ENCODE results near the gene STAB2.
"Not testable (repeated sequence)": the region's sequence is repeated elsewhere in the genome, so short reads cannot be mapped to it uniquely, and the experiment has no call there.

STAB2 gene

DNA sequence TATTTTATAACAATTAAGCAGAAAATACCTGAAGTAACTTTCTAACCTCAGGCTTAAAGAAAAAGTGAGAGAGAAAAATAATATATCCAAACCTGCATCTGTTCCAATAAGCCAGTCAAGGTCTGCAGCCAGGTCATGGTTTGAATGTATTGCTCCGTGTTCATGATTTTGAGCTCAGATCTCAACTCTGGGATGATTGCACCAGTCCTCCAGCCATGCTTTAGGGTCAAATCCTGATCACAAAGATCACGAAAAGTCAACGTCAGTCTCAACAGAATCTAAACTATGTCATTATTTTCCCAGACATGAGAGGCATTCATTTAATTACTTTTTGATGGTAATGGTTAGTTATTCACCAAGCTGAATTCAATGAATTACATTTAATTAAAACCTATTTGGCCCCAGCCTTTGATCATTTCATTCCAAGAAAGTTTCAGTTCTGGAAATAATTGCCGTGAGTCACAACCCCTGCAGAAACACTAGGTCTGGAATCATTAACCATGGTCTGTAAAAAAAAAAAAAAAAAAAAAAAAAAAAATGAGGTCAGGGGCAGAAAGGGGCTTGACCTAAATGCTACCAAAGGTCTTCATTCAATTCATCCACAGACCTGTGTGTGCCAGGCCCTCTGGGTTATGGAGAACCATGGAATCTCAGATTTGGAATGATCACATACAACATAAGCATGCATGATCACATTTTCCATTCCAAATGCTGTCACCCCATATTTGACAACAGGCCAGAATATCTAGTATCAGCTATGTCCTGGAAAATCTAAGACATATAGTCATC lies 198.4 kb downstream of the STAB2 start:
- no peak for DNase-seq

- no peak for DNase-seq
Observed at GRCh38 chr12:103786201-103786600, 199.1 kb downstream of the STAB2 start.

- DNase-seq, result no peak
Observed at GRCh38 chr12:103791350-103791920, 204.4 kb downstream of the STAB2 start.

DNA sequence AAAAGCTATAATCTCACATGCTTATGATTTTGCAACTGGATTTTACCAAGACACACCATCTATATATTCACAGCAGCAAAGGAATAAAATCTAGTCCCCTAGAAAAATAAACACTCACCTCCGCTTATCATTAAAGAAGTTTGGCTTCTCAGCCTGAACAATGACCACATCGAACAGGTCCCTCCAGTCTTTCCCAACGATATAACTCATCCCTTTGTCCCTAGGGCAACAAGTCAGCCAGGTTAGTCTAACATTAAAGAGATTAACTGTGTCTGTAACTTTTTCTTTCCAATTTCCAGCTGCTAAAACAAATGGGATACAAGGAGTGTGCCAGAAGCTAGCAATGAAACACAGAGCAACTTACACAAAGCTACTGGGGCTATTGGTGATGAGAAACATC lies 206.0 kb downstream of the STAB2 start:
- DNase-seq, result no peak

- no peak for DNase-seq
Observed at GRCh38 chr12:103793512-103794045, 206.5 kb downstream of the STAB2 start.

- DNase-seq, result no peak
Observed at GRCh38 chr12:103794309-103795213, 207.5 kb downstream of the STAB2 start.

GRCh38 chr12:103798586-103798985 lies 211.5 kb downstream of the STAB2 start:
- no peak for DNase-seq

- DNase-seq, result no peak
Observed at GRCh38 chr12:103799504-103799856, 212.4 kb downstream of the STAB2 start.

DNA sequence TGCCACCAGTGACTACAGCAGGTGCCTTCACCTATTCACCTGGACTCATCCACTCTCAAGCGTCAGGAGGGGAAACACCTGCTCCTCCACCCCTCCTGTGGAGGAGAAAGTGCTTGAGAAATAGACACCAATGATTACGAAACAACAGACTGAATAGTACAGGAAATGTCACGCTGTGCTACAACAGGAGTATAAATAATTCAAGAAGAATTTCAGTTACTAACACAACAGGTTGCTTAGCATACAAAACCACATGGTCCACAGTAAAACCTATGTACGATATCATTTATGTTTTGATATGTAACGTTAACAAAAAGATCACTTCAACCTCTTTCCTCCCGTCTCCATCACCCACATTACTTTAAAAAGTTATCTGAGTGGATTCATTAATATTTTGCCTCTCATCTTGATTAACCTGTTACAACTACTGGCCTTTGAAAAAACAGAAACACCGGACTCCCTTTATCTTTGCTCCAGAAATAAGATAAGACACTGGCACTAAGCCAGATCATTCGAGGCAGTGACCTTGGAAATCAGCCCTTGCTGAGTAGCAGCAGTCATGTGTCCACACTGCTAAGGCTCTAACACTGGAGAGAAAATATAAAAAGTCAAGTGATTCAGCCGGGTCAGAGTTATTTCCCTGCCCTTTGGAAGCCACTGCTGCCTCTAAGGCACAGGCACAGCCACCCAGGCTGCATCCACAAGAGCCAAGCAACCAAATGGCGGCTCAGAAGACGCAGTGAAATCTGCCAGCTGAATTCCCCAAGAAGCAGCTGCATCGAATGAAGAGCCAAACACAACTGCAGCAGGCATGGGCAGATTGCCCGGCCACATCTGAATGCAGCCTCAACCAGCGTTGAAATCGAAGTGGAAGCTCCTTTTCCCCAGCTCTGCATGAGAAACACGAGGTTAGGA lies 213.0 kb downstream of the STAB2 start:
- DNase-seq, result peak; percentile 25

- no peak for DNase-seq
Observed at GRCh38 chr12:103801709-103802585, 214.9 kb downstream of the STAB2 start.

DNA sequence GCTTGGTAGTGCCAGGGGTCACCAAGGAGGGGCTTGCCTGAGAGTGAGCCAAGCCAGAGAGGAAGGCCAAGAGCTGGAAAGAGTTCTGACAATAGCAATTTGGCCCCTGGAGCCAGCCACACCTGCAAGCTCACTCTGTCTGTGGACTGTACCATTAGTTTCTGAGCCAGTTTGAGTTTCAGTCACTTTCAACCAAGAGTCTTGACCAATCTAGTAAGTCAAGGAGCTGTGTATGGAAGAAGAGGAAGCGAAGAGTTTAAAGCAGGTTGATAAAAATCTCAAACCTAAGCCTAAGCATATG lies 215.5 kb downstream of the STAB2 start:
- DNase-seq, result no peak

GRCh38 chr12:103803847-103804246 lies 216.8 kb downstream of the STAB2 start:
- DNase-seq, result no peak

- no peak for DNase-seq
Observed at GRCh38 chr12:103805655-103806360, 218.7 kb downstream of the STAB2 start.

GRCh38 chr12:103806803-103807202 lies 219.7 kb downstream of the STAB2 start:
- DNase-seq, result no peak

DNA sequence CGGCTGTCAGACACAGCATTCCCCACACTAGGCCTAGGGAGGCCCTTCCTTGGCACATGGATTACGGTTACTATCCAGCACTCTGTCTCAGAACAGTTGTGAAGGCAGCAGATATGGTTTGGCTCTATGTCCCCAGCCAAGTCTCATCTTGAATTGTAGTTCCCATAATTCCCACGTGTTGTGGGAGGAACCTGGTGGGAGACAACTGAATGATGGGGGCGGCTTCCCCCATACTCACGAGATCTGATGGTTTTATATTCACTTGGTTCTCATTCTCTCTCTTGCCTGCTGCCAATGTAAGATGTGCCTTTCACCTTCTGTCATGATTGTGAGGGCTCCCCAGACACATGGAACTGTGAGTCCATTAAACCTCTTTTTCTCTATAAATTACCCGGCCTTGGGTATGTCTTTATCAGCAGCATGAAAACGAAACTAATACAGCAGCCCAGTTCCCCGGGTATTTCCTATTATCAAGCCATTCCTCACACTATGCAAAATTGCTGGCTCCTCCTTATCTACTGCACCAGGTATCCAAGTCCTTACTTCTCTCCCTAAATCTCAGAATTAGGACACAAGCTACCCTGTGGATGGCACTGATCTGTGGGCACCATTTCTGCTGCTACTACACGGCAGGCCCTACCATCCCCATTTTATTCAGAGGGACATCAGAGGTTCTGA lies 220.6 kb downstream of the STAB2 start:
- DNase-seq, result no peak

- no peak for DNase-seq
Observed at GRCh38 chr12:103808239-103808880, 221.3 kb downstream of the STAB2 start.

DNA sequence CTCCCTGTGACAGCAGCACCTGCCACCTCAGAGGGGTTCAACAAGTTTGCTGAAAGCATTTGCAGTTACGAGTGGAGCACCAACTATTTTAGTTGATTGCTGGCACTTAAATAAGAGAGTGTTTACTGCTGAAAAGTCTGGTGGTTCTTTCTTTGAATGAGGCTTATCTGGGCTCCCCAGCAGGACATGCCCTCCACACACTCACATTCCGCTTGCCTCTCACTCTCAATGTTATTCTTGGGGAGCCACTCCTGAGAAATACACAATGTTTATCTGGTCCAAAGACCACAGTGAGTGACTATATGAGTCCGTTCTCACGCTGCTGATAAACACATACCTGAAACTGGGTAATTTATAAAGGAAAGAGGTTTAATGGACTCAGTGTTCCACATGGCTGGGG lies 222.1 kb downstream of the STAB2 start:
- no peak for DNase-seq

- not testable (repeated sequence) for DNase-seq
Observed at GRCh38 chr12:103809639-103810038, 222.6 kb downstream of the STAB2 start.

GRCh38 chr12:103810111-103810510 lies 223.0 kb downstream of the STAB2 start:
- DNase-seq, result no peak

DNA sequence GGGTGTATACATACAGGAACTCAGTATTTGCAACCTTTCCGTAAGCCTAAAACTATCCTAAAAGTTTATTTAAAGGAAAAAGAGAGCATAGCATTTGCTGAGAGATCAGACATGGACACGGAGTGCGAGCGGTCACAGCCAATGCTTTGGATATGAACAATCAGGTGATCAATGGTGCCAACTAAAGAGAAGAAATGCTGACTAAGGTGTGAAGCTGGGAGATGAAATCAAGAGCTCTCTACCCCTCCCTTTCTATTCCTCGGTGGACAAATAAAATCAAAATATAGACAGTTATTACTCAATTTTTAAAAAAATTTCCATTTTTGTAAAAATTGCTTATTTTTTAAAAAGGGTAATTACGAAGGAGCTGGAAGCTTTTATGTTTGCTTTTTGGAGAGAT lies 224.7 kb downstream of the STAB2 start:
- no peak for DNase-seq
